Caco-2 (cell line): Measurements from ENCODE around the gene KBTBD13. TPM values are rescaled to one million over a fixed set of nuclear protein-coding genes. Genes with fewer than 3 reads are reported as not detected.

ENCODE experiments used
- BruUV-seq: library from RNA; stranded (reverse); fragments of 400-500 nt; replicated peaks from 2 replicates; lab custom pipeline; 2021; lab: Mats Ljungman, UMichigan
- CTCF ChIA-PET: fragments of 300-600 bp; sonication (Branson Sonifier 250); formaldehyde crosslinking; loops from one replicate; lab custom pipeline; 2022; ENCODE audit warnings: antibody characterized with exemption; lab: Charles Lee
- POLR2A ChIA-PET: fragments of 300-600 bp; sonication (Branson Sonifier 250); formaldehyde crosslinking; loops from one replicate; lab custom pipeline; 2022; ENCODE audit warnings: antibody characterized with exemption; lab: Charles Lee
- DNase-seq, 2 experiments: peaks; one replicate each; pipeline versions ENCODE4 v3.0.0 to v3.0.0-alpha.2; 2020 to 2022
- H3K27me3 ChIP-seq: replicated peaks from 2 replicates; pipeline ENCODE4 v1.6.0; 2011; ENCODE audit warnings: low read length; ENCODE audit not compliant: control insufficient read depth, insufficient read depth
- H3K36me3 ChIP-seq: 2 replicates; pipeline ENCODE4 v1.5.1; 2011; ENCODE audit warnings: low read length; ENCODE audit not compliant: control insufficient read depth, insufficient read depth
- H3K4me1 ChIP-seq: fragments of 250-450 bp; sonication (Bioruptor Pico); 2 replicates; pipeline ENCODE4 v1.5.1; 2020; ENCODE audit warnings: mild to moderate bottlenecking
- H3K4me3 ChIP-seq: 2 replicates; pipeline ENCODE4 v1.5.1; 2011; ENCODE audit warnings: low read depth, mild to moderate bottlenecking, control low read depth, low read length
- H3K9me3 ChIP-seq: fragments of 250-450 bp; sonication (Bioruptor Pico); 2 replicates; pipeline ENCODE4 v1.5.1; 2020; ENCODE audit warnings: mild to moderate bottlenecking, moderate library complexity
- H3K27ac Mint-ChIP-seq: one replicate; pipeline ENCODE4 v1.8.0; 2022; ENCODE audit warnings: mixed read lengths; ENCODE audit not compliant: unreplicated experiment
- H3K27me3 Mint-ChIP-seq: one replicate; pipeline ENCODE4 v1.8.0; 2022; ENCODE audit warnings: mixed read lengths; ENCODE audit not compliant: insufficient read depth, unreplicated experiment
- H3K36me3 Mint-ChIP-seq: one replicate; pipeline ENCODE4 v1.8.0; 2022; ENCODE audit warnings: mild to moderate bottlenecking, mixed read lengths; ENCODE audit not compliant: insufficient read depth, unreplicated experiment
- H3K4me1 Mint-ChIP-seq: one replicate; pipeline ENCODE4 v1.8.0; 2022; ENCODE audit warnings: low read depth, mixed read lengths; ENCODE audit not compliant: unreplicated experiment
- H3K4me3 Mint-ChIP-seq: one replicate; pipeline ENCODE4 v1.8.0; 2022; ENCODE audit warnings: mild to moderate bottlenecking, moderate library complexity, mixed read lengths; ENCODE audit not compliant: unreplicated experiment
- H3K9me3 Mint-ChIP-seq: one replicate; pipeline ENCODE4 v1.8.0; 2022; ENCODE audit warnings: mixed read lengths; ENCODE audit not compliant: unreplicated experiment
- intact Hi-C: fragments of 100-400 bp; cut with micrococcal nuclease; formaldehyde crosslinking; loops from one replicate; pipeline ENCODE4 v1.10.0; 2022; ENCODE audit not compliant: unreplicated experiment
- total RNA-seq: library from RNA; stranded (reverse); gene quantifications from 2 replicates; pipeline ENCODE4 v1.2.3, GENCODE V29; 2022
- TF ChIP-seq, protein P1 (sequence below), 2 experiments: fragments of 200-600 bp in 1 of 2; IDR thresholded peaks; 1 replicate in 1 of 2; 2 replicates in 1 of 2; pipeline versions ENCODE4 v1.5.1 to v1.8.0; 2011 to 2022; ENCODE audit warnings: antibody characterized with exemption in 1 of 2, control low read depth in 1 of 2, inconsistent platforms in 1 of 2, low read depth in 1 of 2, low read length in 1 of 2, mild to moderate bottlenecking in 1 of 2, moderate library complexity in 1 of 2; ENCODE audit not compliant: insufficient read depth in 1 of 2, severe bottlenecking in 1 of 2, unreplicated experiment in 1 of 2

The KBTBD13 gene
- total RNA-seq, 1 experiment from 2014 or later, result not detected

DNA sequence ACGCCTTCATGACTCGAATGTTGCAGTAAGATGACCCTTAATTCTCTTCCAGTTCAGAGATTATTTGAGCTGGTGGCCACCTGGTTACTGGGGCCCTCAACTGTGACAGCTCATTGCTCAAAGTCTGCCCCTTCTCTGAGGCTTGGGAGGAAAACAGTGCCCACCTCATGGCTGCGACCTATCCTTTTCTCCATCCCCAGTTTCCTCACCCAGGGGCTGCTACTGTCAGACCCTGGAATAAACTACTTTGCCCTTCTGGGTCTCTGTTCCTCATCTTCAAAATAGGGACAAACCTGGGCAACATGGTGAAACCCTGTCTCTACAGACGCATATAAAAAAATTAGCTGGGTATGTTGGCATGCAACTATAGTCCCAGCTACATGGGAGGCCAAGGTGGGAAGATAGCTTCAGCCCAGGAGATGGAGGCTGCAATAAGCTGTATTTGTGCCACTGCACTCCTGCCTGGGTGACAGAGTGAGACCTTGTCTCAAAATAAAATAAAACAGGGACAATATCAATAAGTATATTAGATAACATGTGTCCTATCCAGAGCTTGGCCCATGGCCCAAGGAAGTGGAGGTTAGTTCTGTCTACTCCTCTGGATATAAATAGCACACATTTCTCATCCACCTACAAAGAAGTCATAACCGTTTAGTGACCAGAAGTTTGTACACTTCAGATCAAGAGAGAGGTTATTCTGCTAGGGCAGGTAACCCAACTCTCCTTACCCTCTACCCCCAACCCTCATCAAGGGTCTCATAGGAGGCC is 6.6 kb upstream of the KBTBD13 start:
- TF ChIP-seq, protein P1, sequence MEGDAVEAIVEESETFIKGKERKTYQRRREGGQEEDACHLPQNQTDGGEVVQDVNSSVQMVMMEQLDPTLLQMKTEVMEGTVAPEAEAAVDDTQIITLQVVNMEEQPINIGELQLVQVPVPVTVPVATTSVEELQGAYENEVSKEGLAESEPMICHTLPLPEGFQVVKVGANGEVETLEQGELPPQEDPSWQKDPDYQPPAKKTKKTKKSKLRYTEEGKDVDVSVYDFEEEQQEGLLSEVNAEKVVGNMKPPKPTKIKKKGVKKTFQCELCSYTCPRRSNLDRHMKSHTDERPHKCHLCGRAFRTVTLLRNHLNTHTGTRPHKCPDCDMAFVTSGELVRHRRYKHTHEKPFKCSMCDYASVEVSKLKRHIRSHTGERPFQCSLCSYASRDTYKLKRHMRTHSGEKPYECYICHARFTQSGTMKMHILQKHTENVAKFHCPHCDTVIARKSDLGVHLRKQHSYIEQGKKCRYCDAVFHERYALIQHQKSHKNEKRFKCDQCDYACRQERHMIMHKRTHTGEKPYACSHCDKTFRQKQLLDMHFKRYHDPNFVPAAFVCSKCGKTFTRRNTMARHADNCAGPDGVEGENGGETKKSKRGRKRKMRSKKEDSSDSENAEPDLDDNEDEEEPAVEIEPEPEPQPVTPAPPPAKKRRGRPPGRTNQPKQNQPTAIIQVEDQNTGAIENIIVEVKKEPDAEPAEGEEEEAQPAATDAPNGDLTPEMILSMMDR (IDR thresholded peaks at IDR 0.05; ENCODE audit: insufficient read depth in 1 of 2, low read depth in 1 of 2, low read length in 1 of 2, severe bottlenecking in 1 of 2, unreplicated experiment in 1 of 2), result no peak
- peaks cover 4% of the 10 kb centered on the region; the same call in 1 of the 2 replicates for H3K9me3 ChIP-seq
- ChIA-PET CTCF (interaction anchor here (1.1 kb wide), 1 partner anchor 115 kb away, joined by 5 read pairs; the partner anchor contains the start of gene CLPX), POLR2A (no interaction called here)
- intact Hi-C loops, result no loop called here
- no peaks in the 10 kb centered on the region for H3K36me3 ChIP-seq
- no peaks in the 10 kb centered on the region for H3K36me3 Mint-ChIP-seq
- no peaks in the 10 kb centered on the region for H3K9me3 Mint-ChIP-seq
- no peak overlapping the region for H3K27ac Mint-ChIP-seq
- no TSS peak for BruUV-seq
- no peak overlapping the region for H3K4me3 Mint-ChIP-seq
- H3K4me1 ChIP-seq, result peaks cover 8% of the 10 kb centered on the region
- H3K4me3 ChIP-seq, result no peak overlapping the region
- no peaks in the 10 kb centered on the region for H3K27me3 ChIP-seq
- peaks cover 13% of the 10 kb centered on the region for H3K4me1 Mint-ChIP-seq
- H3K27me3 Mint-ChIP-seq, result no peaks in the 10 kb centered on the region
- no peak for DNase-seq

DNA sequence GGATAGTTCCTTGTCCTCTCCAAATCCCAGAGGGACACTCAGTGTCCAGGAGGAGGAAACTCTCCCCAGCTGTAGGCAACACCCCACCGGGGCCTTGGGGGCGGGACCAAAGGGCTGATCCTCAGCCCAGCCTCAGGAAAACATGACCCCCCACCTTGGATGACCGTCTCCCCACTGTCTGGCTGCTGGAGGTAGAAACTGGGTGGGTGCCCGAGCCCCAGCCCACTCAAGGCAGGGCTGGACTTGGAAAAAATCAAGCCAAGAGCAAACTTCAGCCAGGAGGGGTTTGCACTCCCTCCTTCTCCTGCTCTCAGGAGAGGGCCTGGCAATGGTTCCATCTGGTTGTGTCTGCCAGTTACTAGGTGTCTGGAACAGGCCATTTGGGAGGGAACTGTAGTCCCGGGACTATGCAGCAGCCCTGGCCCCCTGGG is 5.2 kb upstream of the KBTBD13 start:
- Mint-ChIP-seq H3K4me1 (peaks cover 6% of the 10 kb centered on the region), H3K9me3 (no peaks in the 10 kb centered on the region), H3K4me3 (no peak overlapping the region), H3K27ac (no peak overlapping the region), H3K36me3 (no peaks in the 10 kb centered on the region), H3K27me3 (no peaks in the 10 kb centered on the region)
- POLR2A ChIA-PET, result no interaction called here
- no peaks in the 10 kb centered on the region for H3K36me3 ChIP-seq
- no peak overlapping the region for H3K4me3 ChIP-seq
- peaks cover 4% of the 10 kb centered on the region; the same call in 1 of the 2 replicates for H3K9me3 ChIP-seq
- no peaks in the 10 kb centered on the region for H3K27me3 ChIP-seq
- CTCF ChIA-PET, result no interaction called here
- DNase-seq, result no peak
- H3K4me1 ChIP-seq, result peaks cover 8% of the 10 kb centered on the region
- intact Hi-C loops, result no loop called here
- no TSS peak for BruUV-seq
- TF ChIP-seq, protein P1 (IDR thresholded peaks at IDR 0.05; ENCODE audit: insufficient read depth in 1 of 2, low read depth in 1 of 2, low read length in 1 of 2, severe bottlenecking in 1 of 2, unreplicated experiment in 1 of 2), result no peak

DNA sequence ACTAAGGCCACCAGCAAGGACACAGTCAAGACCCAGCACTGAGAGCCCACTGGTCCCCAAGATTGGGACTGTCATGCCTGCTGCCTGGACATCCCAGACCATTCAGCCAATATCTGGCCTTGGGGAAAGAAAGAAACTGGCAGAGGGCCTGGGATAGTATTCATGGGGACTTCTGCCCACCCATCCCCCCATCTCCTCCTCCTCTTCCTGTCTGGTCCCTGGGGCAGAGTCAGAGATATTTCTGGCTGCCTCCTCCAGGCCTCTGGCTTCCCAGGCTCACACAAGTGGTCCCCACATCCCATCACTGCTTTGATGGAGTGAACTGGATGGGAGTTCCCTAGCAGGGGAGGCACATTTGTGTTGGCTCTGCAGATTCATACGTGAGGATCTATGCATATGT is 4.5 kb upstream of the KBTBD13 start:
- ChIA-PET CTCF (no interaction called here), POLR2A (no interaction called here)
- Mint-ChIP-seq H3K27ac (no peak overlapping the region), H3K4me3 (no peak overlapping the region), H3K27me3 (no peaks in the 10 kb centered on the region), H3K36me3 (no peaks in the 10 kb centered on the region), H3K9me3 (no peaks in the 10 kb centered on the region), H3K4me1 (peaks cover 5% of the 10 kb centered on the region)
- Histone ChIP-seq H3K27me3 (no peaks in the 10 kb centered on the region), H3K9me3 (peaks cover 4% of the 10 kb centered on the region; the same call in 1 of the 2 replicates), H3K36me3 (no peaks in the 10 kb centered on the region), H3K4me1 (peaks cover 2% of the 10 kb centered on the region; the same call in 1 of the 2 replicates), H3K4me3 (no peak overlapping the region)
- TF ChIP-seq, protein P1 (IDR thresholded peaks at IDR 0.05; ENCODE audit: insufficient read depth in 1 of 2, low read depth in 1 of 2, low read length in 1 of 2, severe bottlenecking in 1 of 2, unreplicated experiment in 1 of 2), result no peak
- DNase-seq, result no peak
- no TSS peak for BruUV-seq
- intact Hi-C loops, result no loop called here
